Tibial nerve (tissue), 3 donors: Measurements from ENCODE around the gene PCLO.
"Not testable (repeated sequence)": the region's sequence is repeated elsewhere in the genome, so short reads cannot be mapped to it uniquely, and the experiment has no call there.

ENCODE experiments used
- POLR2A ChIP-seq, 2 donors: fragments of 450-650 bp; IDR thresholded peaks; one replicate each; pipeline ENCODE4 v1.6.1; 2017; ENCODE audit warnings: antibody characterized with exemption in 2 of 2, mild to moderate bottlenecking in 2 of 2, moderate library complexity in 2 of 2
- TF ChIP-seq, protein P1 (sequence below), 5 experiments: fragments of 200-600 bp in 3 of 5; fragments of 450-650 bp in 2 of 5; sonication (generic) in 3 of 5; IDR thresholded peaks; one replicate each; pipeline ENCODE4 v1.5.1; 2016 to 2019; ENCODE audit warnings: antibody characterized with exemption in 5 of 5, mild to moderate bottlenecking in 3 of 5, moderate library complexity in 2 of 5

- TF ChIP-seq, protein P1, sequence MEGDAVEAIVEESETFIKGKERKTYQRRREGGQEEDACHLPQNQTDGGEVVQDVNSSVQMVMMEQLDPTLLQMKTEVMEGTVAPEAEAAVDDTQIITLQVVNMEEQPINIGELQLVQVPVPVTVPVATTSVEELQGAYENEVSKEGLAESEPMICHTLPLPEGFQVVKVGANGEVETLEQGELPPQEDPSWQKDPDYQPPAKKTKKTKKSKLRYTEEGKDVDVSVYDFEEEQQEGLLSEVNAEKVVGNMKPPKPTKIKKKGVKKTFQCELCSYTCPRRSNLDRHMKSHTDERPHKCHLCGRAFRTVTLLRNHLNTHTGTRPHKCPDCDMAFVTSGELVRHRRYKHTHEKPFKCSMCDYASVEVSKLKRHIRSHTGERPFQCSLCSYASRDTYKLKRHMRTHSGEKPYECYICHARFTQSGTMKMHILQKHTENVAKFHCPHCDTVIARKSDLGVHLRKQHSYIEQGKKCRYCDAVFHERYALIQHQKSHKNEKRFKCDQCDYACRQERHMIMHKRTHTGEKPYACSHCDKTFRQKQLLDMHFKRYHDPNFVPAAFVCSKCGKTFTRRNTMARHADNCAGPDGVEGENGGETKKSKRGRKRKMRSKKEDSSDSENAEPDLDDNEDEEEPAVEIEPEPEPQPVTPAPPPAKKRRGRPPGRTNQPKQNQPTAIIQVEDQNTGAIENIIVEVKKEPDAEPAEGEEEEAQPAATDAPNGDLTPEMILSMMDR (IDR thresholded peaks at IDR 0.05), result not testable (repeated sequence)
- not testable (repeated sequence) for TF ChIP-seq POLR2A (IDR thresholded peaks at IDR 0.05)
Measured at GRCh38 chr7:83023817-83024665, 138.6 kb downstream of the PCLO start.
